D721Med (cell line): ENCODE data around the gene MBOAT1.

Experiments used
- DNase-seq: peaks from one replicate; pipeline ENCODE4 v3.0.0; 2011; ENCODE audit warnings: low spot score; ENCODE audit not compliant: insufficient read length
- FAIRE-seq: peaks from 2 replicates; lab custom pipeline; 2011; peaks lifted over from hg19 to GRCh38; lab: Jason Lieb, UNC
- TF ChIP-seq, protein P1 (sequence below): IDR thresholded peaks from 2 replicates; pipeline ENCODE4 v1.5.1; 2012; ENCODE audit warnings: mild to moderate bottlenecking, control low read depth; ENCODE audit not compliant: insufficient read depth; ENCODE audit errors: missing control alignments

Gene MBOAT1

DNA sequence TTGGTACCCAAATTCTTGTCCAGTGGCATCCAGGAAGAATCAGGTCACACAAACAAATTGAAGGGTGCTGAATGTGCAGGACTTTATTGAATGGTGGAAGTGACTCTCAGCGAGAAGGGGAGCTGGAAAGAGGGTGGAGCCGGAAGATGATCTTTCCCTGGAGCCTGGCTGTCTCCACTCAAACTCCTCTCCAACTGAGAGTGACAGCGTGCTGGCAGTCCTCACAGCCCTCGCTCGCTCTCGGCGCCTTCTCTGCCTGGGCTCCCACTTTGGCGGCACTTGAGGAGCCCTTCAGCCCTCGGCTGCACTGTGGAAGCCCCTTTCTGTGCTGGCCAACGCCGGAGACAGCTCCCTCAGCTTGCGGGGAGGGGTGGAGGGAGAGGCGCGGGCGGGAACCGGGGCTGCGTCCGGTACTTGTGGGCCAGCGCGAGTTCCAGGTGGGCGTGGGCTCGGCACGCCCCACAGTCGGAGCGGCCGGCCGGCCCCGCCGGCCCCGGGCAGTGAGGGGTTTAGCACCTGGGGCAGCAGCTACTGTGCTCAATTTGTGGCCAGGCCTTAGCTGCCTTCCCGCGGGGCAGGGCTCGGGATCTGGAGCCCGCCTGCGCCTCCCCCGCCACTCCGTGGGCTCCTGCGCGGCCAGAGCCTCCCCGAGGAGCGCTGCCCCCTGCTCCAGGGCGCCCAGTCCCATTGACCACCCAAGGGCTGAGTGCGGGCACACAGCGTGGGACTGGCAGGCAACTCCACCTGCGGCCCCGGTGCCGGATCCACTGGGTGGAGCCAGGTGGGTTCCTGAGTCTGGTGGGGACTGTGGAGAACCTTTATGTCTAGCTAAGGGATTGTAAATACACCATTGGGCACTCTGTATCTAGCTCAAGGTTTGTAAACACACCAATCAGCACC, 26.7 kb upstream of the MBOAT1 start:
- DNase-seq (no peak), FAIRE-seq (no peak)
- TF ChIP-seq, protein P1, sequence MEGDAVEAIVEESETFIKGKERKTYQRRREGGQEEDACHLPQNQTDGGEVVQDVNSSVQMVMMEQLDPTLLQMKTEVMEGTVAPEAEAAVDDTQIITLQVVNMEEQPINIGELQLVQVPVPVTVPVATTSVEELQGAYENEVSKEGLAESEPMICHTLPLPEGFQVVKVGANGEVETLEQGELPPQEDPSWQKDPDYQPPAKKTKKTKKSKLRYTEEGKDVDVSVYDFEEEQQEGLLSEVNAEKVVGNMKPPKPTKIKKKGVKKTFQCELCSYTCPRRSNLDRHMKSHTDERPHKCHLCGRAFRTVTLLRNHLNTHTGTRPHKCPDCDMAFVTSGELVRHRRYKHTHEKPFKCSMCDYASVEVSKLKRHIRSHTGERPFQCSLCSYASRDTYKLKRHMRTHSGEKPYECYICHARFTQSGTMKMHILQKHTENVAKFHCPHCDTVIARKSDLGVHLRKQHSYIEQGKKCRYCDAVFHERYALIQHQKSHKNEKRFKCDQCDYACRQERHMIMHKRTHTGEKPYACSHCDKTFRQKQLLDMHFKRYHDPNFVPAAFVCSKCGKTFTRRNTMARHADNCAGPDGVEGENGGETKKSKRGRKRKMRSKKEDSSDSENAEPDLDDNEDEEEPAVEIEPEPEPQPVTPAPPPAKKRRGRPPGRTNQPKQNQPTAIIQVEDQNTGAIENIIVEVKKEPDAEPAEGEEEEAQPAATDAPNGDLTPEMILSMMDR: no peak

DNA sequence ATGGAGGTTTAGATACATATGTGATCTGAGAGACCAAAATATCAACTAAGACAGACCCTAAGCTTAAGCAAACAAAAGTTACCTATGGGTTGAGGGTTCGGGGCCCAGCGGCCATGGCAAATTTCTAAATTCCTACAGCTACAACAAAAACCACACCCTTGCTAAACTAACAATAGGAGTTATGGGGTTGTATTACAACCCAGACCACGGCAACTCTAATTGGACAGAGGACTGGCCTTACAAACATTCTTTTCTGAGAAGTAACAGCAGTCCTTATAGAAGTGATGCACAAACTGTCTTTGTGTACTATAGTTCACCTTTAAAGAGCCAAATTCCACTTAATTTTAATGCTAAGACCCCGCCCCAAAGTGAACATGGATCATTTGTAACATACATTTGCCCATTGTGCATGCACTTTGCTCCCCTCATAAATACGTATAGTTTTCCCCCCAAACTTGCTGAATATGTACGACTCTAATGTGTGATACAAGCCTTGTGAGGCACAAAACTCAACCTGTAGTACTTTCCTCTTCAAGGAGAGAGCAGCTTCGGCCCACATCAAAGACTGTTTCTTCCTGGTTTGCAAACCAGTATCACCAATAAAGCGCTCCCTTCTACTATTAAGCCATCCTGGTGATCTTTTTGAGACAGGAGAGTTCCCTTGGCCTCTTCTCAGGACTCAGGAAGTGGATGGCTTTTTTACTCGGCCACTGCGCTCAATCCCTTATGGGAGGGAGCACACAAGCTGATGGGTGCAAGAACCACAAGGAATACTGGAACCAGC, 25.6 kb upstream of the MBOAT1 start:
- TF ChIP-seq, protein P1: no peak
- DNase-seq (no peak), FAIRE-seq (no peak)

DNA sequence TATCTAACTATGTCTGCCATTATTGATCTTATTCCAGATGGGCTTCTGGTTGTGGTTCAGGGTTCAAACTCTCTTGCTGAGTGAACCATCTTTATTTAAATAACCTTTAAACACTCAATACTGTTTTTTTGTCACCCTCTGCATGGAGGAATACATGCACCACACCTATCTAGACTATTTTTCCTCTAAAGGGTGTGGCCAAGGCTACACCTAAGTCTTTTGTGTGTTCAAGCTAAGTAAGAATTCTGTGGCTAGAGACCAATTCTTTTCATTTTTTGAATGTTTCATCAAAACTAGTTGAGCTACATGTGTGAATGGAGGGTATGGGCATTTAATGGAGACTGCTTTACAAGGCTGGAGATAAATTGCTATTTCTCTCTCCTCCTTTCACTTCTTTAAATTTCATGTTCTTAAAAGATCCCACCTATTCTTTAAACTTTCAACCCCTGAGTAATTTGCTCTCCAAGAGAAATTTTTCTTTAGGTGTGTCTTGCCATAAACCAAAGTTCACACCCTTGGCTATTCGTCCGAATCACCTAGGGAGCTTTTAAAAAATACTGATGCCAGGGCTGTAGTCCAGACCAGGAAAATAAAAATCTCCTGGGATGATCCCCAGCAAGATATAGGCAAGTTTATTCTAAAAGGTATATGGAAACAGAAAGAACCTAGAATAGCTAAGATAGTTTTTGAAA, 24.8 kb upstream of the MBOAT1 start:
- FAIRE-seq: no peak
- DNase-seq: no peak
- TF ChIP-seq, protein P1: no peak

DNA sequence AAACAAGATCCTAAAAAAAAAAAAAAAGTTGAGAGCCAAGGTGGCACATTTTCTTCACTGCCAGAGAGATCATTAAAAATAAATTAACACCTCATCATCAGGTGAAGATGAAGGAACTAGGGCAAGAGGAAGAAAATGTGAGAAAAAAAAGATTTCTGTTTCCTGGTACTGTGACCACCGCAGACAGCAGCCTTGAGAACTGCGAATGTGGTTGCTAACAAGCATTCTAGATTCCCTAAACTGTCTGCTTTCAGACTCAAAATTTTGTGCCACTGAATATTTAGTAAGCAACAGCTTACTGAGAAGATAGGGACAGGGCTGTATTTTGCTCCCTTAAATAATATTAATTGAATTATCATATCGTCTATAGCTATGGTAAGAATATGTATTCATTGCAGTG, 24.1 kb upstream of the MBOAT1 start:
- TF ChIP-seq, protein P1: no peak
- FAIRE-seq (no peak), DNase-seq (no peak)

DNA sequence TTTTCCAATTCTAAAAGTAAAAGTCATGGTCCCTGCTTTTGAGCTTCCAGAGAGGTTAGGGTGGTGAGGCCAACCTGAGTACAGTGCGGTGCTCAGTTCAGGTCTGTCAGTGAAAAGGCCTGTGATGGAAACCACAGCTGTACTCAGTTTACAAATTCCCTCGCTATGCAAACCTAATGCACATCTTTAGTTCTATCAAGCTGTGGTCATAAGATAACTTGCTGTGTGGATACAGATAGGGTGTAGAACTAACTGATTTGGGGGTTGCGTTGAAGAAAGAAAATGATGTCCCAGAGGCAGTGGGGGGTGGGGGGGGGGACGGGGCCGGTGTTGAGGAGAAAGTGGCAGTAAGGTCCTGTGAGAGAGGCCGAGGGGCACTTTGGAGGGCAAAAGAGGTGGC, 22.8 kb upstream of the MBOAT1 start:
- FAIRE-seq (no peak), DNase-seq (no peak)
- TF ChIP-seq, protein P1: no peak

DNA sequence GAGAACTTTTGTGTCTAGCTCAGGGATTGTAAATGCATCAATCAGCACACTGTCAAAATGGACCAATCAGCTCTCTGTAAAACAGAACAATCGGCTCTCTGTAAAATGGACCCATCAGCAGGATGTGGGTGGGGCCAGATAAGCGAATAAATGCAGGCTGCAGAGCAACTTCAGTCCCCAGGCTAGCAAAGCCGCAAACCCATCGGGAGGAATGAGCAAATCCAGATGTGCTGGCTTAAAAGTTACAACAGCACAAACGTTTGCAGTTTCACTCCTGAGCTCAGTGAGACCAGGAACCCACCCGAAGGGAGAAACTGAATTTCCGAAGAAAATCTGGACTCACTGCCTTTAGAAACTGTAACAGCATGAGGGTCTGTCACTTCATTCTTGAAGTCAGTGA, 21.9 kb upstream of the MBOAT1 start:
- TF ChIP-seq, protein P1: no peak
- DNase-seq (no peak), FAIRE-seq (no peak)
